Neural crest cell (in vitro differentiated cells): ENCODE results near the gene PRRX2. TPM values are rescaled to one million over a fixed set of nuclear protein-coding genes. Genes with fewer than 3 reads are reported as not detected.
"Not testable (repeated sequence)": the region's sequence is repeated elsewhere in the genome, so short reads cannot be mapped to it uniquely, and the experiment has no call there.

ENCODE experiments used
- DNase-seq: peaks from one replicate; pipeline ENCODE4 v3.0.0; 2021; ENCODE audit warnings: low read depth, mixed read lengths, low spot score
- H3K27ac Mint-ChIP-seq: one replicate; pipeline ENCODE4 v1.8.0; 2021; ENCODE audit warnings: mild to moderate bottlenecking, mixed read lengths; ENCODE audit not compliant: unreplicated experiment
- H3K27me3 Mint-ChIP-seq: 2 replicates; pipeline ENCODE4 v1.8.0; 2021; ENCODE audit warnings: low read depth, mild to moderate bottlenecking, mixed read lengths
- H3K36me3 Mint-ChIP-seq: 2 replicates; pipeline ENCODE4 v1.8.0; 2021; ENCODE audit warnings: low read depth, mild to moderate bottlenecking, mixed read lengths
- H3K4me1 Mint-ChIP-seq: 2 replicates; pipeline ENCODE4 v1.8.0; 2021; ENCODE audit warnings: mixed read lengths
- H3K4me3 Mint-ChIP-seq: one replicate; pipeline ENCODE4 v1.8.0; 2021; ENCODE audit warnings: mild to moderate bottlenecking, mixed read lengths
- H3K9me3 Mint-ChIP-seq: 2 replicates; pipeline ENCODE4 v1.8.0; 2021; ENCODE audit warnings: mixed read lengths
- total RNA-seq: library from RNA; stranded (reverse); gene quantifications from 2 replicates; pipeline ENCODE4 v1.2.1, GENCODE V29; 2021
- TF ChIP-seq, protein P1 (sequence below): fragments of 200-600 bp; sonication (generic); conservative IDR thresholded peaks from 2 replicates; pipeline ENCODE4 v1.5.0; 2021; ENCODE audit warnings: antibody characterized with exemption, mild to moderate bottlenecking

The PRRX2 gene
- total RNA-seq, 1 donor from 2014 or later, result 0.65 TPM

GRCh38 chr9:129656795-129657390, 8.6 kb upstream of the PRRX2 start:
- Mint-ChIP-seq H3K4me1 (peaks cover 11% of the 10 kb centered on the region), H3K36me3 (no peaks in the 10 kb centered on the region), H3K27me3 (peaks cover 9% of the 10 kb centered on the region), H3K9me3 (no peaks in the 10 kb centered on the region), H3K27ac (no peak overlapping the region), H3K4me3 (no peak overlapping the region)
- DNase-seq, result no peak
- TF ChIP-seq, protein P1, sequence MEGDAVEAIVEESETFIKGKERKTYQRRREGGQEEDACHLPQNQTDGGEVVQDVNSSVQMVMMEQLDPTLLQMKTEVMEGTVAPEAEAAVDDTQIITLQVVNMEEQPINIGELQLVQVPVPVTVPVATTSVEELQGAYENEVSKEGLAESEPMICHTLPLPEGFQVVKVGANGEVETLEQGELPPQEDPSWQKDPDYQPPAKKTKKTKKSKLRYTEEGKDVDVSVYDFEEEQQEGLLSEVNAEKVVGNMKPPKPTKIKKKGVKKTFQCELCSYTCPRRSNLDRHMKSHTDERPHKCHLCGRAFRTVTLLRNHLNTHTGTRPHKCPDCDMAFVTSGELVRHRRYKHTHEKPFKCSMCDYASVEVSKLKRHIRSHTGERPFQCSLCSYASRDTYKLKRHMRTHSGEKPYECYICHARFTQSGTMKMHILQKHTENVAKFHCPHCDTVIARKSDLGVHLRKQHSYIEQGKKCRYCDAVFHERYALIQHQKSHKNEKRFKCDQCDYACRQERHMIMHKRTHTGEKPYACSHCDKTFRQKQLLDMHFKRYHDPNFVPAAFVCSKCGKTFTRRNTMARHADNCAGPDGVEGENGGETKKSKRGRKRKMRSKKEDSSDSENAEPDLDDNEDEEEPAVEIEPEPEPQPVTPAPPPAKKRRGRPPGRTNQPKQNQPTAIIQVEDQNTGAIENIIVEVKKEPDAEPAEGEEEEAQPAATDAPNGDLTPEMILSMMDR, result no peak

DNA sequence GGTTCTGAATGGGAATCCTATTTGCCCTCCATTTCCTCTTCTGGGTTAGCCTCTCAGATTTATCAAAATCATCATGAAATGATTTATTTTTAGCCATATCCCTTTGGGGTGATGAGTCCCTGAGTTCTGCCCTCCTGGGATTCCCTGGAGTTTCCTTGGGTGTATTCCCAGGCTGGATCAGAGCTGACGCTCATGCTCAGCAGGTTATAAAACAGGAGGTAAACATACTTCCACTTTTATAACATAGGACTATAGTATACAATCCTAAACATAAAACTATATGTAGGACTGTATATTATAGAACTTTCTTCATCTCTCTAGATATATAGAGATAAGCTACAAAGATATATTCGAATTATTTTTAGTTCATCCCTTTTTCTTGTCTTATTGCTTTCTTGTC, 4.4 kb upstream of the PRRX2 start:
- no peak overlapping the region for H3K4me3 Mint-ChIP-seq
- no peak overlapping the region for H3K27ac Mint-ChIP-seq
- TF ChIP-seq, protein P1, result no peak
- no peak for DNase-seq
- no peaks in the 10 kb centered on the region for H3K9me3 Mint-ChIP-seq
- peaks cover 35% of the 10 kb centered on the region for H3K27me3 Mint-ChIP-seq
- H3K4me1 Mint-ChIP-seq, result peaks cover 4% of the 10 kb centered on the region
- no peaks in the 10 kb centered on the region for H3K36me3 Mint-ChIP-seq

GRCh38 chr9:129662239-129662638, 3.2 kb upstream of the PRRX2 start:
- H3K36me3 Mint-ChIP-seq, H3K4me1 Mint-ChIP-seq, DNase-seq, H3K9me3 Mint-ChIP-seq, H3K27ac Mint-ChIP-seq, H3K4me3 Mint-ChIP-seq: not testable (repeated sequence)
- H3K27me3 Mint-ChIP-seq, result peaks cover 44% of the 10 kb centered on the region

DNA sequence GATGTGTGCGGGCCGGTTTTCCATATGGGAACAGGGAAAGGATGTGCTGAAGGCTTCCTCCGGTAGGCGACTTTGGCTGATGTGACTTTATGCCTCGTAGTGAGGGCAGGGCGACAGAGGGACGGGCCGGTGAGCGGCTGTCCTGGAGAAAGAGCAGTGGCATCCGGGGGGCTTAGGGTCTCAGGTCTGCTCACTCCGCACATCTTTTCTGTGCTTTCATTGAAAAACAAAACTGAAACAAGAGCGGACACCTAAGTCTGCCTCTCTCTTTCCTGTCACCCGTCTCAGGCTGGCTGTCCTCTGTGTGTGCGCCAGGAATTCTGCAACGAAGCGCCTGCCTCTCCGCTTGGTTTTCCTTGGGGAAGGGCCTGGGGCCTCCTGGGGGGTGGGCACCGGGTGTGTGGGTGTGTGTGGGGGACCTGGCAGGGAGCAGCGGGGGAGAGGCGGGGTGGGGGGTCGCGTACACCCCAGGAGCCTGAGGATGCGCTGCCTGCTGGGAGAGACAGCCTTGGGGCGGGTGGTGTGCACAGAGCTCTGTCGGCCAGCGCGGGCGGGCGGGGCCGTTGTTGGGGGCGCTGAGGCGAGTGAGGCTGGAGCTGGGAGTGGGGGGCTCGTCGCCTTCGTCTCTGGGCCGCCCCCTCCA, 580 bp upstream of the PRRX2 start:
- TF ChIP-seq, protein P1, result no peak
- H3K36me3 Mint-ChIP-seq, result no peaks in the 10 kb centered on the region
- H3K27ac Mint-ChIP-seq, result no peak overlapping the region
- H3K4me3 Mint-ChIP-seq, result peak overlapping the region; percentile 57
- H3K9me3 Mint-ChIP-seq, result no peaks in the 10 kb centered on the region
- peaks cover 55% of the 10 kb centered on the region for H3K27me3 Mint-ChIP-seq
- DNase-seq, result no peak
- H3K4me1 Mint-ChIP-seq, result peaks cover 6% of the 10 kb centered on the region

GRCh38 chr9:129665814-129666520, 520 bp downstream of the PRRX2 start:
- TF ChIP-seq, protein P1, result no peak
- H3K9me3 Mint-ChIP-seq, result no peaks in the 10 kb centered on the region
- H3K4me1 Mint-ChIP-seq, result peaks cover 11% of the 10 kb centered on the region
- no peak overlapping the region for H3K27ac Mint-ChIP-seq
- no peaks in the 10 kb centered on the region for H3K36me3 Mint-ChIP-seq
- H3K27me3 Mint-ChIP-seq, result peaks cover 53% of the 10 kb centered on the region
- H3K4me3 Mint-ChIP-seq, result no peak overlapping the region
- DNase-seq, result no peak

DNA sequence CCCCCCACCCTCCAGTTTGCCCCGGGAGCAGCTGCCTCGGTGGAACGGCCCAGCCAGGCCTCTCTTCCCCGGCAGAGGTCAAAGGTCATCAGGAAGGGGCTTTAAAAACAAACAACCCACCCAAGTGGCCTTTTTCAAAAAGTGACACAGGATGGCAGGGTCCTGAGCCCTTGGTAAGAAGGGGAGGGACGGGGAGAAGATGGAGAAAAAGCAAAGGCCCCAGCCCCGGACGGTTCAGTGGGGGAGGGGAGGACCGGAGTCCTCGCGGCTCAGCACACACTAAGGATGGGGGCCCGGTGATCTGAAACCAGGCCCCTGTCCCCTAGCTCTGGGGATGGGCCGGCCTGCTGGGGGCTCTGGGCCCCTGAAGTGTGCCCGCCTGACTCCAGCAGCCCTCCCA, 1.1 kb downstream of the PRRX2 start:
- peaks cover 47% of the 10 kb centered on the region for H3K27me3 Mint-ChIP-seq
- TF ChIP-seq, protein P1, result no peak
- no peak for DNase-seq
- no peaks in the 10 kb centered on the region for H3K36me3 Mint-ChIP-seq
- H3K27ac Mint-ChIP-seq, result no peak overlapping the region
- H3K4me3 Mint-ChIP-seq, result no peak overlapping the region
- H3K4me1 Mint-ChIP-seq, result peaks cover 13% of the 10 kb centered on the region
- H3K9me3 Mint-ChIP-seq, result no peaks in the 10 kb centered on the region
